Measurements from ENCODE around the gene ACAT1.
"Not testable (repeated sequence)": the region's sequence is repeated elsewhere in the genome, so short reads cannot be mapped to it uniquely, and the experiment has no call there.

- TF ChIP-seq TSHZ2 (CRISPR knock-in tag; IDR thresholded peaks at IDR 0.05); POU6F1 (CRISPR knock-in tag; IDR thresholded peaks at IDR 0.05; ENCODE audit: borderline replicate concordance, low read depth); TCF4 (CRISPR knock-in tag; IDR thresholded peaks at IDR 0.05; ENCODE audit: borderline replicate concordance); ZNF70 (CRISPR knock-in tag; IDR thresholded peaks at IDR 0.05); ZFP30 (CRISPR knock-in tag; IDR thresholded peaks at IDR 0.05); ZNF565 (CRISPR knock-in tag; conservative IDR thresholded peaks at IDR 0.05; ENCODE audit: low read depth); ARNTL (CRISPR knock-in tag; IDR thresholded peaks at IDR 0.05; ENCODE audit: borderline replicate concordance, low read depth); RARB (CRISPR knock-in tag; IDR thresholded peaks at IDR 0.05); ESRRG (CRISPR knock-in tag; IDR thresholded peaks at IDR 0.05); TOX (CRISPR knock-in tag; IDR thresholded peaks at IDR 0.05; ENCODE audit: borderline replicate concordance): not testable (repeated sequence)
Observed at GRCh38 chr11:108162878-108163277, 41.5 kb downstream of the ACAT1 start.

Measured in SK-N-SH treated with all-trans-retinoic acid at 6 μM for 48 hours (cell line).